Hematopoietic multipotent progenitor cell treated with erythropoietin and hydrocortisone succinate and interleukin-3 and kit ligand, for 4 days (in vitro differentiated cells): ENCODE measurements around the gene INPP5B.

ENCODE experiments used
- DNase-seq: peaks from one replicate; pipeline ENCODE4 v3.0.0-alpha.2; 2015

INPP5B gene

DNA sequence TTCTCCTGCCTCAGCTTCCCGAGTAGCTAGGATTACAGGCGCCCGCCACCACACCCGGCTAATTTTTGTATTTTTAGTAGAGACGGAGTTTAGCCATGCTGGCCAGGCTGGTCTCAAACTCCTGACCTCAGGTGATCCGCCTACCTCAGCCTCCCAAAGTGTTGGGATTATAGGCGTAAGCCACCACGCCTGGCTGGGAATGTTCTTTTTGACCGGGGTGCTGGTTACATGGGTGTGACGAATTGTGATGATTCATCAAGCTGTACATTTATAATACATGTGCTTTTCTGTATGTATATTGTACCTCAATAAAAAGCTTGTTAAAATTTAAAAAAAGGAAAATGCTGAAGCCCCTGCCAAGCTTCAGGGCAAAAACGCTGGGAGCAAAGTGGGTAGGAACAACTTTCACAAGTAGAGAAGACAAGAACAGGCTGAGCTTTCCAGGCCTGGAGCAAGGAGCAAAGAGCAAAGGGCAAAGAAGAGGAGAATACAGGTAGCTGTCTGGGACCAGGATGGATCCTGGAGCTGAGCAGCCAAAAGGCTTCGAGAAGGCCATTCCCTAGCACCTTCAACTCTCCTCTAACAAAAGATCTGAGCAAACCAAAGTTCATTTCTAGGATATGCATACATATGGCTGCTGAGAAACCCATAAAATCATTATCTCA is 118.3 kb downstream of the INPP5B start:
- DNase-seq: no peak

DNA sequence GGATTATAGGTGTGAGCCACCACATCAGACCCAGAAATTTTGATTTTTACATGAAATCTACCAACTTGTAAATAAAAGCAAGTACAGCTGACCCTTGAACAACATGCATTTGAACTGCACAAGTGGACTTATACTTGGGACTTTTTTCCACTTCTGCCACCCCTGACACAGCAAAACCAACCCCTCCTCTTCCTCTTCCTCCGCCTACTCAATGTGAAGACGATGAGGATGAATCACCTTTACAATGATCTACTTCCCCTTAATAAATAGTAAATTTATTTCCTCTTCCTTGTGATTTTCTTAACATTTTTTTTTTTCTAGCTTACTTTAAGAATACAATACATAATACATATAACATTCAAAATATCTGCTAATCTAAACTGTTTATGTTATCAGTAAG is 121.3 kb downstream of the INPP5B start:
- no peak for DNase-seq

- no peak for DNase-seq
Measured at GRCh38 chr1:37824001-37824400, 122.9 kb downstream of the INPP5B start.

DNA sequence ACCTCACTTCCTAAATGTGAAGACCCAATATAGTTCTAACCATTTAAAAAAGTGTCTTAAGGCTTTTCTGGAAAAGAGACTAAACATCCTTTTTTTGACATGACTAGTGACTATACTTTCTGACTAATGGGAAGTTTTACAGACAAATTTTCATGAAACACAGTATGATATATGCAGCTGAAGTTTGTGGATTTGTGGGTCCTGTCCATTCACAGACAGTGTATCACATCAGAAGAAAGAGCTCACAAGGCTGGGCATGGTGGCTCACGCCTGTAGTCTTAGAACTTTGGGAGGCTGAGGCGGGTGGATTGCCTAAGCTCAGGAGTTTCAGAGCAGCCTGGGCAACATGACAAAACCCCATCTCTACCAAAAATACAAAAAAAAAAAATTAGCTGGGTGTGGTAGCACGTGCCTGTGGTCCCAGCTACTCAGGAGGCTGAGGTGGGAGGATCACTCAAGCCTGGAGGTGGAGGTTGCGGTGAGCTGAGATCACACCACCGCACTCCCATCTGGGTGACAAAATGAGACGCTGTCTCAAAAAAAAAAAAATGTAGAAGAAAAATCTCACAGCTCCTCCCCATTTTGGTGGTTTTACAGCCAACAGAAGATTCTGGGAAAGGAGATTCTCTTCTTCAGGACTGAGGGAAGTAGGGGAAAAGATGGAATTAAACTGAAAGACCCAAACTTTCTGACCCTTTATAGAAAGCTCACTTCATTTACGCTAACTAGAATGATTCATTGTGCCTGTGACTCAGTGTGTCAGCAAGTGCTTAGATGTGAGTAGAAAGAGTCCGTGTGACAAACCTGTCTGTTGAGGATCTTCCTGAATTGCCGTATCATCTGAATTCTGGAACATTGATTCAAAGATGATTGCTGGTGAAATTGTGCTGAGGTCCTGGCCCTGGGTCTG is 123.7 kb downstream of the INPP5B start:
- DNase-seq: no peak

DNA sequence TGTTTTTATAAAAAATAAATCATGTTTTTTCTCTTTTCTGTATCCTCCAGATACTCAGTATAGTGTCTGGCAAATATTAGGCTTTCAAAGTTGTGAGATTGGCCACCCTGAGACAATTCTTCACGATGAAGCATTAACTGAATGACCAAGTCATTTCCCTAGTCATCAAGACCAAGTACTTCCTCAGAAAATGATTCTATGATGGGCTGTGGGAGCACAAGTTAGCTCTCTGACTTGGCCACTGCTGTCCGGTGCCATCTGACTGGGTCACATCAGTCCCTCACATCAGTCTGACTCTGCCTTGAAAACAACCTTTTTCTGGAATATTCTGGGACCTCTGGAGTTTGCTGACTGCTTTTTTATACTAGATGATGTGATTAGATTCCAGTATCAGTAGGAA is 125.4 kb downstream of the INPP5B start:
- DNase-seq: no peak

- DNase-seq: peak; percentile 22
Measured at GRCh38 chr1:37817481-37817880, 129.4 kb downstream of the INPP5B start.

- DNase-seq: no peak
Measured at GRCh38 chr1:37814252-37814651, 132.6 kb downstream of the INPP5B start.

DNA sequence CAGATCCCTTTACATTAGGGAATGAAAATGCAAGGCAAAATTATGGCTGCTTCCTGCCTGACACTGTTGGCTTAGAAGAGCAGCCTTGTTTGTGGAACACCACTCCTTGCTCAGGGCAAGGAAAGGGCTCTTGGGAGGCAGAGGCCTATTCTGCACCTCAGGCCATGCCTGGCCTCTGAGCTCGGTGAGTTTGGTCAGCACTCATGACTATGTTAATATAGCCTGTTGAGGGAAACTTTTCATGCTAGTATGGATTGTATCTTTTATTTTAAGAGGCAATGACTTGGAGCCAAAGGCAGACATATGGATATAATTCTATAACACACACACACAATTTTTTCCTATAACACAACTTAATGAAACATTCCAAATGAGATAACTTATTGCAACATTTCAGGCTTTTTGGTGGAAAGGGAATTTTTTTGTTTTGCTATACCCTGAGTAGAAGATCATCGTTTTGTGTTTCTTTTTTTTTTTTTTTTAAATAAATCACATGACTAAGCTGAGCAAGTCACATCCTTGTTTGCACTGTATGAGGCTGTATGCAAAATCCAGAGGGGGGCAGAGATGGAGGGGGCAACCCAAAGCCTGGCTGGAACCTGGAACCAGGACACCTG is 133.2 kb downstream of the INPP5B start:
- DNase-seq: no peak

- DNase-seq: peak; percentile 90
Measured at GRCh38 chr1:37811027-37811655, 135.7 kb downstream of the INPP5B start.
